DMS79 (cell line): Measurements from ENCODE around the gene MLYCD.

Experiments used
- DNase-seq: peaks from one replicate; lab custom pipeline; 2025; lab: John Stamatoyannopoulos, UW

MLYCD gene

DNA sequence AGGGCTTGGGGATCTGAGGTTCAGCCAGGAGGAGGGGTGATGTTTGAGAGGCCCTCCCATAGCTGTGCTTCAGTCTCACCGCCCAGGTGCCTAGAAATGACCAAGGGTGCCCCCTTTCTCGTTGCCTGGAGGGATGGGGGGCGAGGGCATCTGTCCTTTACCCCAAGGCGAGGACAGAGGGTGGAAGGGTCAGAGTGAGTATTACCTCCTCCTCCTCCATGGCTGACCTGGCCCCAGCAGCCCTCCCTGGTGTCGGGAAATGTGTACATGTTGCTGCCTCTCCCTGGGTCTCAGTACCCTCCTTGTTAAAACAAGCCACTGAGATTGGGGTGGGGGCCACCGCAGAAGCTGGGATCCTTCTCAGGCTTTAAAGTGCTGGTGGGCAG, 71.5 kb downstream of the MLYCD start:
- no peak for DNase-seq

DNA sequence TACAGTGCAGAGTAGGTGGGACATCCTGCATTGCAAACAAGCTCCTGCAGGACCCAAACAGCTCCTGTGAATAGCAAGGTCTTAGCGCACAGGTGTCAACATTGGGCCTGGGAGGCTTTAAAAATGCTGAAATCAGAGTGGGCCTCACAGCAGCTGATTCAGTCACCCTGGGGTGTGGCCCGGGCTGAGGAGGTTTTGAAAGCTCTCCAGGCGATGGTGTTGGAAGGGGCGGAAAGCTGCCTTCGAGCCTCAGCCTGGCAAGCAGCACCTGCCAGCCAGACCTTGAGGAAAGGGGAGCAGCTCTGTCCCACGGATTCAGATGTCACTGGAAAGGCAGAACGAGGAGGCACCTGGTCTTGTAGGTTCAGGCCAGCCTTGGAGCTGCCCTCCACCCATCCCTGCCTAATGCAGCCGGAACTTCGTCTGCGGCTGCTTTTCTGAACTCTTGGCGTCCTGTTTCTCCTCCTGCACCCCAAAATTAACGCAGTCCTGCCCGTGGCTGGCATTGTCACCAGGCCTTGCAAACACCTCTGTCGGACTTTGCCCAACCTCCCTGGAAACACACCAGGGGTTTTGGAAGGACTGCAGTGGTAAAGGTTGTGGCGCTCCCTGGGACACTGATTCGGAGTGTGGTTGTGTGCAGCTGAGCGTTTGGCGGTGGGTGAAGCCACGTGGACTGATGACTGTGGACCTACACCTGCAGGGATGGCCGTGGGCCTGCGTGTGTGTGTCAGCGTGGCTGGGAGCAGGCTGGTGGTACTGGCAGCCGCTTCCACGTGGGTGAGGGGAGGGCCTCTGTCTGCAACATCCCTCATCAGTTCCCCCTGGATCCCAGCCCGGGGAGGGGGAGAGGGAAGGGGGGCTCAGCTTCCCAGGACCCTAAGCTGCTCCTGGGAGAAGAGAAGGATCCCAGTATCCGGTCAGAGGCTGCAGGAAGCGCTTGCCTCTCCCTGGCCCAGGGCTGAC, 72.5 kb downstream of the MLYCD start:
- DNase-seq: no peak

DNA sequence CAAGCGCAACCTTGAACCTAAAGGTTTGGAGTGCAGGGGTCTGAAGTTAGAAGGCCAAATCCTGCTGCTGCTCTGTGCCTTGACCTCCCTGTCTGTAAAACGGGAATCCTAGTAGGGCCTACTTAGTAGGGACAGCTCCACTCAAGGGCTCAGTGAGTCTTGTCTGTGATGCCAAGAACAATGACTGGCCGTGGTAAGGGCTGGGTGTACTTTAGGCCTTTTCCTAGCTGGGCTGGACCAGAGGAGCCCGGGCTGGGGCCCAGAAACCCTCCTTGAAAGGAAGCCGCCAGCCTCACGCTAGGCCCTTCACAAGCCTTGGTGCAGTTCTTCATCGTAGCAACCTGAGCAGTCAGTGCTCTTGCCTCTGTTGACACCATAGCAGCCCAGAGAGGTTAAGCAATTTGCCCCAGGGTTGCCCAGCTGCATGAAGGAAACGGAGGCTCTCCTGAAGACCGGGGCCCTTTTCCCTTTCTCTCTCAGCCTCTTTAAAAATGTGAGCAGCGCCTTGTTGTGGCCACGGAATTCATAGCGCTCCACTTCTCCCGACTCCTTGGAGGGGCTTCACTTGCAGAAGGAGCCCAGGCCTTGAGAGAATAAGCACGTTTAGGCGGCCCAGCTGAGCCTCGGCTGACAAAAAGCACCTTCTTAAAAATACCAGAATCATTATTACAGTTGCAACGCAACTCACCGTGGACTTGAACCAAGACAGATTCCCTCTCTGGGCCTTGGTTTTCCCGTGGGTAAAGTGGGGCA, 73.5 kb downstream of the MLYCD start:
- DNase-seq: no peak

DNA sequence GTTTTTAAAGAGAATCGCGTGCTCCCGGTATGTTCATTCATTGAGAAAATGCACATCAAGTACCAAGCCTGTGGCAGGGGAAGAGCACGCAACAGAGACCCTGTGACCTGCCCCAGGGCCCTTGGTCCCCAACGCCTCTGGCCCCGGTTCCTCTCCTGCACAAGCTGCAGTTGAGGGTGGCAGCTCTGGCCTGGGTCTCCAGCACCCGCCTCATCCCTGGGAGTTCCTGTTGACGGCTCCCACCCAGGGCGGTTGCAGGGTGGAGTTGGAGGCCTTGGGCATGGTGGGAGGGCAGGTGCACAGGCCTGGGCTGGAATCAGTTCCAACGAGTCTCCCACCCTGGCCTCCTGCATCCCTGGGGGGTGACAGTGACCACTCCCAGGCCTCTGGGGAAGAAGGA, 74.2 kb downstream of the MLYCD start:
- DNase-seq: no peak

DNA sequence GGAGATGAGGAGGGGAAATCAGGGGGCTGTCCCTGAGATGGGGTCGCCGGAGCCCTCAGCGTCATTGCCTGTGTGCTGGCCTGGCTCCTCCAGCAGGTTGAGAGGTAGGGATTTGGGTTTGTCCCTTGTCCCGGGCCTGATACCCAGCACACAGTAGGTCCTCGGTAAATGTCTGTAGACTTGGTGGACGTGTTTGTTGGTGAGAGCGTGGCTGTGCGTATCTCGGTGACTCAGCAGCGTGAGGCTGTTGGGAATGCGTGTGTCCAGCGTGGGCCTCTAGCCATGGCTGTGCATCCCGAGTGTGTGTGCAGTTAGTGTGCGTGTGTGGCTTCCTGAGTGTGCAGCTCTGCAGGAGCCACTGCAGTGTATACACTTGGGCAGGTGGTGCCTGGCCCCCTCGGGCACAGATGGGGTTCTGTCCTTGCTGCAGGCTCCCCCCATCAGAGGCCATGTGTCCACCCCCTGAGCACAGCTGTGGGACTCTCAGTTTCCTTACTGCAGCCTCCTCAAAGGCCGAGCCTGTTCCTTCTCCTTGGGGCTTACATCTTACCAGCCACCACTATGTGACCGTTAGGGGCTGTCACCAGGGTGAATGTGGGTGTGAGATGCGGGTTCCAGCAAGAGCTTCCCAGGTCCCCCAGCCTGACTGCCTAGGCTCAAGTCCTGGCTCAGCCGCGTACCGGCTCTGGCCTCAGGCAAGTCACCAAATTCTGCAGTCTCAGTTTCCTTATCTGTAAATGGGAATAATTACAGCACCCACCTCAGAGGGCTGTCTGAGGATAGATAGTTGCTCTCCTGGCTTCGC, 74.9 kb downstream of the MLYCD start:
- DNase-seq: no peak

DNA sequence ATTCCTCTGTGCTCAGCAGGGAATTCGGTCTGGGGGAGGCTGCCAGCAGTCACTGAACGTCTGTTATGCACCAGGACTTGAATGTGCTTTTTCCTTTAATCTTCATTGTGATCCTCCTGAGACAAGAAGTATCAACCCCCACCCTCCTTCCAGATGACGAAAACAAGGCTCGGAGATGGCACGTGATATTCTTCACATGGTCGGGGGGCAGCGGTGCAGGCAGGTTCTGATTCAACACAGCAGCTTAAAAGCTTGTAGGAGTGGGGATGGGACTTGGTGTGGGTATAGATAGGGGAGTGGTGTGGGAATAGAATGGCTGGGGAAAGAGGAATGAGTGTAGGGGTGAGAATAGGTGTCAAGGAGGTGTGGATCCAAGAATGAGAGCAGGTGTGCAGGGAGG, 75.6 kb downstream of the MLYCD start:
- no peak for DNase-seq

DNA sequence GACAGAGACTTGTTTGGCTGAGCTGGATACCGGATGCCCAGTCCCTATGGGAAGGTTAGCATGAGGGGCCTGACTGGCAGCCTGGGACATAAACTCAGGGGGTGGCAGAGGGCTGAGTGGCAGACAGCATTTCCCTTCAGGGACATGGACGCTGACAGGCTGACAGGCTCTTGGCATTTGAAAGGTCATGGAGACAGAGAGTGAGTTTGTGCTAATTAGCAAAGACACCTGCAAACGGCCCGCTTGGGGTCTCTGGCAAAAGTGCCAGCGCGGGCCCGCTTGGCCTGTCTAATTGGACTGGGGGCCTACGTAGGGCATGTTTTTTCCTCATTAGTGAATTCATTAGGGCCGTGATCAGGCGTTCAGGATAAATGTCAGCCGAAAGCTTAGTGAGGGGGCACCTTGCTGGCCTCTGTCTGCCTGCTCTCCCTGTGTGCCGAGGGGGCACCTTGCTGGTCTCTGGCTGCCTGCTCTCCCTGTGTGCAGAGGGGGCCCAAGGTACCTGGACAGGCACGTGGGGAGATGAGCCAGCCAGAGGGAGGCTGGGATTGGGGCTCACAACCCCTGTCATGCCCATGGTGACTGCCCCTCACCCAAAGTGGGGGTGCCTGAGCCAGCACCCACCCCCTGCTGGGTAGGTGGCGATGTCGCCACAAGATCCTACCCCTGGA, 76.8 kb downstream of the MLYCD start:
- no peak for DNase-seq
